Measurements from ENCODE around the gene ATP2B1.

DNA sequence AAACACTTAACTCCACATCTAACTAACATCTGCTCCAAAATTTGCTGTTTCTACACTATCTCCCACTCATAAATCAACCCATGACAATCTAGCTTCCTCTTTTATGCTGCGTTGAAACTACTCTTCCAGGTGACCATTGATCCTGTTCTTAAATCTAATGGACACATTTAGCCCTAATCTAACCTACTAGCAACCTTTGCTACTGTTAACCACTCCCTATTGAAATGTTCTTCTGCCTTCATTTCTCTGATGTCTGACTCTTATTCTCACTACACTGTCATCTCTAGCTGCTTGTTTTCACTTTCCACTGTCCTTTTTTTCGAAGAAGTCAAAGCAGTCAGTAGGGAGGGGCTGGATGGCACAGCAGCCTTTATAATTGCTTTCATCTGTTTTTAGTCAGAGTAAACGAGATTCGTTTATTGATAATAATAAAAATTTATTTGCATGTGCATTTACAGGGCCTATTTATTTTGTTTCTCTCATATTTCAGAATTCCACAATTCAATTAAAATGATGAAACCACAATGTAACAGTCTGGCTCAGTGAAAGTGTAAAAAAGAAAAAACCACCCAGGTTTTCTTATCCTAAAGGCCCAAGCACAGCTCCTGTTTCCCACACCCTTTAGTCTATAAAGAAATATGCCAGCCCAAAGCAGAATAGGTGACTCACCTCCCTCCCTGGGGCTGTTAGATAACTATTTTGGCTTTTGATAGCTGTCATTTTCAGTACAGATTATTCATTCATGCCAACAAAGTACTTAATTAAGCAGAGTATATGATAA, 44.9 kb downstream of the ATP2B1 start:
- TF ChIP-seq, protein P1, sequence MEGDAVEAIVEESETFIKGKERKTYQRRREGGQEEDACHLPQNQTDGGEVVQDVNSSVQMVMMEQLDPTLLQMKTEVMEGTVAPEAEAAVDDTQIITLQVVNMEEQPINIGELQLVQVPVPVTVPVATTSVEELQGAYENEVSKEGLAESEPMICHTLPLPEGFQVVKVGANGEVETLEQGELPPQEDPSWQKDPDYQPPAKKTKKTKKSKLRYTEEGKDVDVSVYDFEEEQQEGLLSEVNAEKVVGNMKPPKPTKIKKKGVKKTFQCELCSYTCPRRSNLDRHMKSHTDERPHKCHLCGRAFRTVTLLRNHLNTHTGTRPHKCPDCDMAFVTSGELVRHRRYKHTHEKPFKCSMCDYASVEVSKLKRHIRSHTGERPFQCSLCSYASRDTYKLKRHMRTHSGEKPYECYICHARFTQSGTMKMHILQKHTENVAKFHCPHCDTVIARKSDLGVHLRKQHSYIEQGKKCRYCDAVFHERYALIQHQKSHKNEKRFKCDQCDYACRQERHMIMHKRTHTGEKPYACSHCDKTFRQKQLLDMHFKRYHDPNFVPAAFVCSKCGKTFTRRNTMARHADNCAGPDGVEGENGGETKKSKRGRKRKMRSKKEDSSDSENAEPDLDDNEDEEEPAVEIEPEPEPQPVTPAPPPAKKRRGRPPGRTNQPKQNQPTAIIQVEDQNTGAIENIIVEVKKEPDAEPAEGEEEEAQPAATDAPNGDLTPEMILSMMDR (IDR thresholded peaks at IDR 0.05), result no peak
- no peak for TF ChIP-seq POLR2AphosphoS5 (IDR thresholded peaks at IDR 0.05)
- no peak for TF ChIP-seq POLR2A (IDR thresholded peaks at IDR 0.05)
